GM12873 (cell line): ENCODE results near the gene EDC4.

ENCODE experiments used
- TF ChIP-seq, protein P1 (sequence below): IDR thresholded peaks from 2 replicates; pipeline ENCODE4 v1.5.1; 2012; ENCODE audit warnings: low read depth, mild to moderate bottlenecking, moderate library complexity, low read length, control low read depth; ENCODE audit not compliant: insufficient read depth; ENCODE audit errors: missing control alignments

The EDC4 gene

DNA sequence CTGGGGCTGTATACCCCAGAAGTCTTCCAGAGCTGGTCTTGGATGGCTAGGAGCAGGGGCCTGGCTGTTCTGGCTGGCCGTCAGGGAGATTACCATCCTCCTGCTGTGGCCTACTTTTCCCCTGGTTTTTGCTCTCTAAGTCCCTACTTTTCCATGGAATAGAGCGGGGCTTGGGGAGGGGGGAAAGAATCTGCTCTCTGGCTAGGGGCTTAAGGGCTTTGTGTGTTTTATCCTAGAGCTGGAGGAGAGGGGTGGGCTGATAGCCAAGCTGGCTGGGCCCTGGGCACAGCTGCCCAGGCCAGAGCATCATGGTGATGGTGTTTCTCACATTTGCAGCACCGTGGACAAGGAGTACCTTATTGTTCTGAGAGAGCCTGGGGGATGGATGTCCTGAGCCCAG lies 15.5 kb downstream of the EDC4 start:
- TF ChIP-seq, protein P1, sequence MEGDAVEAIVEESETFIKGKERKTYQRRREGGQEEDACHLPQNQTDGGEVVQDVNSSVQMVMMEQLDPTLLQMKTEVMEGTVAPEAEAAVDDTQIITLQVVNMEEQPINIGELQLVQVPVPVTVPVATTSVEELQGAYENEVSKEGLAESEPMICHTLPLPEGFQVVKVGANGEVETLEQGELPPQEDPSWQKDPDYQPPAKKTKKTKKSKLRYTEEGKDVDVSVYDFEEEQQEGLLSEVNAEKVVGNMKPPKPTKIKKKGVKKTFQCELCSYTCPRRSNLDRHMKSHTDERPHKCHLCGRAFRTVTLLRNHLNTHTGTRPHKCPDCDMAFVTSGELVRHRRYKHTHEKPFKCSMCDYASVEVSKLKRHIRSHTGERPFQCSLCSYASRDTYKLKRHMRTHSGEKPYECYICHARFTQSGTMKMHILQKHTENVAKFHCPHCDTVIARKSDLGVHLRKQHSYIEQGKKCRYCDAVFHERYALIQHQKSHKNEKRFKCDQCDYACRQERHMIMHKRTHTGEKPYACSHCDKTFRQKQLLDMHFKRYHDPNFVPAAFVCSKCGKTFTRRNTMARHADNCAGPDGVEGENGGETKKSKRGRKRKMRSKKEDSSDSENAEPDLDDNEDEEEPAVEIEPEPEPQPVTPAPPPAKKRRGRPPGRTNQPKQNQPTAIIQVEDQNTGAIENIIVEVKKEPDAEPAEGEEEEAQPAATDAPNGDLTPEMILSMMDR, result no peak

DNA sequence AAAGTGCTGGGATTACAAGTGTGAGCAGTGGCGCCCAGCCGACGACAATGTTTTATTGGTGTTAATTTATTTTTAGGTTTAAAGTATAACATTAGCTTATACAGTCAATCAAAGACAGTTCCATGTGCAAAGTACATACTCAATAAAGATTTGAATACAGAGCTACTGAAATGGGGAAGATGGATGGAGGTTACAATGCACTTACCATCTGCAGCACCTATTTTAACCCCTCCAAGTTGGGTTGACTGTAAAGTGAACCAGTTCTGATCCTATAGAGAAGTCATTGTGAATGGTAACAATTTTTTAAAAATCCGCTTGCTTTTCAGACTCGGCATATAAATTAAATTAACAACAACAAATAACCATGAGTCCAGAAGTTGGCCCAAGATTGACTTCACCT lies 19.5 kb downstream of the EDC4 start:
- TF ChIP-seq, protein P1, result no peak

DNA sequence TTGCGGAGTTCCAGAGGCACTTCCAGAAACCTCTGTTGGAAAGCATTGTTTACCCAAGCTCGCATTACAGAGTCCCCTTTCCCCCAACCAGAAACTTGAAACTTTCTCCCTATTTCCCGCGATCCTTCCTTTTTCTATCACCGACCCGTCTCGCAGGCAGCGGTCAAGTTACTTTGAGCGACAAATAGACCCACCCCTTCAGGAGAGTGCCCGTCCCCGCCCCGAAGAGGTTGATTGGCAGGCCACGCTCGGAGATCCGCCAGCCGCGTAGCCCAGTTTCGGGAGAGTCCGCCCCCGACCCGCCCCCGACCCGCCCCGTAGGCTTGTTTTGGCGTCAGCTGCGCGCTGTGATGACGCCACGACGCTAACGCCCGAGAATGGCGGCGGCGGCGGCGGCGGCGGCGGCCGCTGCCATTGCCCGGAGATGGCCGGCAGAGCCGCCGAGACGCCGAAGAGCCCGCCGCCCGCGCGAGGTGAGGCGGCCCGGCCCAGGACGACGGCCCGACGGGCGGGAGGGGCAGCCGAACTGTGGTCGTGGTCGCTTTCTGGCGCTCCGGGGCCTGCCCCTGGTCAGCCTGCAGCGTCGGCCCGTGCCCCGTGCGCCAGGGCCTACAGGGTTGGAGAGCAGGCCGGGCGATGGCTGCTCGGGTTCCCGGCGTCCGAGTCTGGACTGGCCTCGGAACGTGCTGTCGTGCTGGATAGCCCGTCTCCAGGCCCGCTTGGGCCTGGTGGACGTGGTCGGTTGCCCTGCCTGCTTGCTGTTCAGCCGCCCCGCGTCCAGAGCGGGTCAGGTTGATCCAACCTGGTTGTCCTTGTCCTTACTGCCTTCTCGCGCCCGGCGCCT lies 20.3 kb downstream of the EDC4 start, which contains the start of gene PSKH1:
Gene PSKH1 (plus strand): TSS at position 356 of the 844 bp plus-strand sequence. CDS start 15,496 bp downstream, outside the sequence.
- TF ChIP-seq, protein P1, result no peak

DNA sequence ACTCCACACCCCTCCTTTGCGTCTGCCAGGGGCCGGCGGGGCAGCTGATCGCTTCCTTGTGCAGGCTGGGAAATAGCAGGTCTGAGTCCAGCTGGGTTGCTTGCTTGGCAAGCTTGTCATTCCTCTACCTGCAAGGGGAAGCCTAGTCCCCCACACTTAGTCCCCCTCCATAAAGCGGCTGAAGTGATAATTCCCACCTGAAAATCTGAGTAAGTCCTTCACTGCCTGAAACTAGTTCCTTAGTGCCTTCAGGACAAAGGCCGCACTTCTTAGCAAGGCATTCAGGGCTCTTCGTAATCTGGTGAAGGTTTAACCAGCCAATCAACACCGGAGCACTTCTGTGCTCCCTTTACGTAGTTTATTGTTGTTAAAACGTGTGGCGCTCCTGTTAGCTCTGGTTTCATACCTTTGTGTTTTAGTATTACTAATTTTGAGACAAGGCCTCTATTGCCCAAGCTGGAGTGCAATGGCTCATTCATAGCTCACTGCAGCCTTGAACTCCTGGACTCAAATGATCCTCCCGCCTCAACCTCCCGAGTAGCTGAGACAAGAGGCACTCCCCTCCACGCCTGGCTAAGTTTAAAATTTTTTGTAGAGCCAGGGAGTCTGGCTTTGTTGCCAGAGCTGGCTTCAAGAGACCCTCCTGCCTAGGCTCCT lies 21.0 kb downstream of the EDC4 start:
- TF ChIP-seq, protein P1, result no peak

DNA sequence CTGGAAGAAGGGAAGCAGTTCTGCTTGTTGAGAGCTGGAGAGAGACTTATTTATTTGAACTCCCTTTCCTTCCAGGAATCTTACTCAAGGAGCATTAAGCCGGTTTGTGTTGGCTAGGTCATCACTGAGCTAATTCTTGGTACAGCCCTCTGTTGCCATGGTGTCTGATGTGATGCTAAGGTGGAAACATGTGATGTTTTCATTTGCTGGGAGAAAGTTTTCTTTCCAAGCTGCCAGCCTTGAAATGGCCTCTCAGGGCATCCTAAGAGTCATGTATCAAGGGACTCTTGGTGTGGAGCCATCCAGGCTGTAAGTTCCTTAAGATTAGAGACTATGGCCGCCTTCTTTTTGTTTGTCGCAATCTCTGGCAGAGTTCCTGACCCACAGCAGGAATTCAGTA lies 24.4 kb downstream of the EDC4 start:
- TF ChIP-seq, protein P1, result no peak

DNA sequence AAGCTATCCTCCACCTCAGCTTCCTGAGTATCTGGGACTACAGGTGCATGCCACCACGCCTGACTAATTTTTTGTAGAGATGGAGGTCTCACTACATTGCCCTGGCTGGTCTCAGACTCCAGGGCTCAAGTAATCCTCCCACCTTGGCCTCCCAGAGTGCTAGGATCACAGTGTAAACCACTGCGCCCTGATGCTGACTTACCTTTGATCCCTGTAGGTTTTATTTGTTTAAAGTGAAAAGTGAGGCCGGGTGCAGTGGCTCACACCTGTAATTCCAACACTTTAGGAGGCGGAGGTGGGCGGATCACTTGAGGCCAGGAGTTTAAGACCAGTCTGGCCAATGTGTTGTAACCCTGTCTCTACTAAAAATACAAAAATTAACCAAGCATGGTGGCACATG lies 28.9 kb downstream of the EDC4 start:
- TF ChIP-seq, protein P1, result no peak

DNA sequence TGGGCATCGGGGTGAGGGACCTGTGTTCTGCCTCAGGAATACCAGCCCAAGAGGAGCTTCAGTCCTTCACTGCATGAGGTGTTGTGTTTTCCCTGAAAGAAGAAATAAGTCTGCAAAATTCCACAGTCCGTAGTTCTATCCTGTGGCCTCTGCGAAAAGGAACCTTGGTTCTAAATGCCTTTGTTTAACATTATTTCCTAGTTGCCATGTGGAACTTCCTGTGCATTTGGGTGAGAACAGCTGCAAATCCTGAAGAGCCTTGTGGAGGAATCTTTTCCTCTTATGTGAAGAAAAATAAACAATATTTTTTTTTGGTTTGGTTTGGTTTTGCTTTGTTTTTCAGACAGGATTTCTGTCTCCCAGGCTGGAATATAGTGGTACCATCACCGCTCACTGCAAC lies 30.0 kb downstream of the EDC4 start:
- TF ChIP-seq, protein P1, result no peak
